K562 (cell line): ENCODE measurements around the gene DVL3. TPM values are rescaled to one million over a fixed set of nuclear protein-coding genes. Genes with fewer than 3 reads are reported as not detected.

Source experiments
- CEBPG ChIP-seq, 3 experiments: fragments of 200-800 bp in 1 of 3; sonication (Bioruptor generic) in 1 of 3; sonication (generic) in 1 of 3; formaldehyde crosslinking in 1 of 3; IDR thresholded peaks in 2 of 3; conservative IDR thresholded peaks in 1 of 3; 2 replicates each; pipeline versions ENCODE4 v1.6.1 to v1.8.0; 2016 to 2022; ENCODE audit warnings: missing compliant biosample characterization in 2 of 3, missing genetic modification characterization in 2 of 3, mild to moderate bottlenecking in 1 of 3, missing genetic modification reagents in 1 of 3
- CXXC5 ChIP-seq: fragments of 250-450 bp; sonication (Bioruptor Pico); IDR thresholded peaks from 2 replicates; pipeline ENCODE4 v1.8.0; 2022; ENCODE audit warnings: inconsistent platforms, mild to moderate bottlenecking, moderate library complexity
- HMG20A ChIP-seq: fragments of 450-650 bp; formaldehyde crosslinking; conservative IDR thresholded peaks from 2 replicates; pipeline ENCODE4 v1.4.0; 2020; ENCODE audit warnings: mild to moderate bottlenecking, mixed read lengths
- HNRNPH1 ChIP-seq: fragments of 200-400 bp; formaldehyde crosslinking; optimal IDR thresholded peaks from 2 replicates; pipeline ENCODE3; 2017; ENCODE audit warnings: low read depth, mild to moderate bottlenecking, low read length, moderate library complexity
- L3MBTL2 ChIP-seq: fragments of 450-650 bp; IDR thresholded peaks from 2 replicates; pipeline ENCODE4 v1.6.1; 2016; ENCODE audit warnings: mild to moderate bottlenecking, moderate library complexity
- PRDM10 ChIP-seq: fragments of 450-650 bp; IDR thresholded peaks from 2 replicates; pipeline ENCODE4 v1.6.1; 2018; ENCODE audit not compliant: partially characterized antibody
- SNIP1 ChIP-seq: fragments of 450-650 bp; IDR thresholded peaks from 2 replicates; pipeline ENCODE4 v1.7.1; 2017; ENCODE audit warnings: low read depth, mild to moderate bottlenecking
- USF1 ChIP-seq: sonication (generic); formaldehyde crosslinking; IDR thresholded peaks from 2 replicates; pipeline ENCODE4 v1.9.0; 2022; ENCODE audit warnings: mild to moderate bottlenecking, missing genetic modification reagents
- XRCC5 ChIP-seq: fragments of 200-400 bp; formaldehyde crosslinking; IDR thresholded peaks from 2 replicates; pipeline ENCODE4 v1.6.1; 2017; ENCODE audit warnings: low read depth, mild to moderate bottlenecking, low read length
- ZBTB40 ChIP-seq, 2 experiments: fragments of 450-650 bp in 1 of 2; sonication (generic) in 1 of 2; formaldehyde crosslinking in 1 of 2; IDR thresholded peaks; 2 replicates each; pipeline versions ENCODE4 v1.7.1 to v1.9.0; 2016 to 2022; ENCODE audit warnings: inconsistent platforms in 1 of 2, mild to moderate bottlenecking in 1 of 2, missing genetic modification reagents in 1 of 2
- ZNF644 ChIP-seq: fragments of 200-800 bp; sonication (Bioruptor generic); IDR thresholded peaks from 2 replicates; pipeline ENCODE4 v1.6.1; 2016; ENCODE audit warnings: low read depth, missing genetic modification characterization, missing compliant biosample characterization
- polyA plus RNA-seq, 8 experiments: library from polyadenylated mRNA; depleted of rRNA in 4 of 8; stranded (reverse) in 5 of 8; unstranded in 3 of 8; fragments of >200 nt; fragmentation: Nextera tagmentation in 2 of 8; fragmentation: Illumina TruSeq in 1 of 8; extraction: Ambion mirVana in 2 of 8; extraction: Trizol in 1 of 8; gene quantifications; 2 replicates each; pipeline versions ENCODE4 v1.2.1 to v1.2.3, GENCODE V29; 2011 to 2014; ENCODE audit warnings: inconsistent platforms in 1 of 8, missing spikeins in 1 of 8
- total RNA-seq, 7 experiments: library from RNA; depleted of rRNA in 6 of 7; stranded (reverse); fragments of >200 nt in 6 of 7; fragmentation: Illumina TruSeq in 2 of 7; extraction: Trizol in 2 of 7; gene quantifications; 2 replicates each; pipeline versions ENCODE4 v1.2.1 to v1.2.3, GENCODE V29; 2011 to 2021; ENCODE audit warnings: low replicate concordance in 1 of 7

DVL3 gene
- total and polyA plus RNA-seq, 9 of the 15 experiments (the other 6 are each of a cell fraction or from before 2014, with no cell fraction given): 3.1 to 57.9 (median 20.1) TPM

- TF ChIP-seq ZBTB40 (IDR thresholded peaks at IDR 0.05): no peak; the same call in 1 of the 2 replicates
- TF ChIP-seq ZBTB40 (CRISPR knock-in tag; IDR thresholded peaks at IDR 0.05): no peak
- TF ChIP-seq HMG20A (CRISPR knock-in tag): no peak
- TF ChIP-seq PRDM10: no peak
- TF ChIP-seq CXXC5 (CRISPR knock-in tag): peak; percentile 66
- no peak for TF ChIP-seq HNRNPH1
- TF ChIP-seq ZNF644 (tag): peak; percentile 89
- TF ChIP-seq XRCC5: no peak
- no peak for TF ChIP-seq SNIP1
- TF ChIP-seq USF1 (CRISPR knock-in tag): 0 out of 2 replicates have a peak, but pooled peaks have one; percentile 5
- peak; percentile 24; the same call in 1 of the 2 replicates for TF ChIP-seq L3MBTL2
- no peak for TF ChIP-seq CEBPG (CRISPR knock-in tag; IDR thresholded peaks at IDR 0.05)
- no peak for TF ChIP-seq CEBPG (tag; conservative IDR thresholded peaks at IDR 0.05 in 1 of 2, IDR thresholded peaks at IDR 0.05 in 1 of 2)
These were observed 19.7 kb downstream of the DVL3 start, which contains the start of gene AP2M1 (continued) for GRCh38 chr3:184174646-184175492.
